ENCODE data around the gene ZBTB11.
"Not testable (repeated sequence)": the region's sequence is repeated elsewhere in the genome, so short reads cannot be mapped to it uniquely, and the experiment has no call there.

DNA sequence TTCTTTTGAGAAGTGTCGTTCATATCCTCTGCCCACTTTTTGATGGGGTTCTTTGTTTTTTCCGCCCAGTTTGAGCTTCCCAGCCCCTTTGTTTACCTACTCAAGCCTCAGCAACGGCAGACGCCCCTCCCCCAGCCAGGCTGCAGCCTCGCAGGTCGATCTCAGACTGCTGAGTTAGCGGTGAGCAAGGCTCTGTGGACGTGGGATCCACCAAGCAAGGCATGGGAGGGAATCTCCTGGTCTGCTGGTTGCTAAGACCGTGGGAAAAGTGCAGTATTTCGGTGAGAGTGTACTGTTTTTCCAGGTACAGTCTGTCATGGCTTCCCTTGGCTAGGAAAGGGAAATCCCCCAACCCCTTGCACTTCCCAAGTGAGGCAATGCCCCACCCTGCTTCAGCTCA lies 71.5 kb downstream of the ZBTB11 start:
- TF ChIP-seq EZH2 (IDR thresholded peaks at IDR 0.05); POLR2AphosphoS5 (IDR thresholded peaks at IDR 0.05; ENCODE audit: borderline replicate concordance, low read depth, low read length): not testable (repeated sequence)

Measured in SK-N-MC (cell line).